Measurements from ENCODE around the gene TBC1D9B. TPM values are rescaled to one million over a fixed set of nuclear protein-coding genes. Genes with fewer than 3 reads are reported as not detected.

The TBC1D9B gene
- total RNA-seq, 1 experiment from 2014 or later, result 127 TPM

DNA sequence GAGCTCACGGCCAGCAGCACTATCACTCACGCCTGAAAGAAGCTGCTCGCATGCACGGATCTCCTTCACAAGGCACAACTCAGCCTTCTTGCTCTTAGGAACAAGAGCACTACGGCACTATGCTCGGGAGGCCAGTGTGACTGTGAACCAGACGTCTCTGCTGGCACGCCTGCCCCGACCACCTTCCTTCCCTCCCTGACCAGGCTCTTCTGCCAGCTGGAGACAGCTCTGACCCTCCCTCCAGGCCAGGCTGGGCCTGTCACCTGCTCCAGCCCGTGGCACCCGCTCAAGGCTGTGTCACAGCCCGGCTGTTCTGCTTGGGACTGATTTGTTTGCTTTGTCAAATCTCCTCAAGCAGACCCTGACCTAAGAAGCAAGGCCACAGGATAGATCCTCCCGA, 7.0 kb downstream of the TBC1D9B start:
- no peaks in the 10 kb centered on the region for H3K27me3 ChIP-seq (ENCODE audit: insufficient read depth, low read length)
- intact Hi-C loops (cut with micrococcal nuclease), result loop anchor here (10.0 kb wide), 1 partner anchor 184 kb away; no protein-coding TSS in a partner anchor
- no peak overlapping the region for H3K27ac ChIP-seq (ENCODE audit: low read depth, low read length)
- H3K36me3 ChIP-seq (ENCODE audit: control insufficient read depth in 1 of 2, insufficient read depth in 2 of 2, low read length in 2 of 2), result peaks cover 24 to 47% of the 10 kb centered on the region in 2 experiments
- no peak overlapping the region for H2AFZ ChIP-seq (ENCODE audit: low read depth, low read length, poor library complexity, severe bottlenecking)
- no peak for ATAC-seq
- H3K4me2 ChIP-seq (ENCODE audit: low read length), result no peak overlapping the region
- ChIA-PET CTCF (no interaction called here), POLR2A (no interaction called here), RAD21 (ENCODE audit: low non-redundant PET in 1 of 2, low total read pairs in 2 of 2, uncharacterized antibody in 2 of 2, unreplicated experiment in 2 of 2) (no interaction called here)
- H3K9ac ChIP-seq (ENCODE audit: low read length), result no peak overlapping the region
- TF ChIP-seq POLR2AphosphoS5 (IDR thresholded peaks at IDR 0.05; ENCODE audit: low read depth, low read length) (no peak), EZH2 (IDR thresholded peaks at IDR 0.05) (no peak), YY1 (IDR thresholded peaks at IDR 0.05; ENCODE audit: extremely low read depth, insufficient replicate concordance, low read depth, low read length) (no peak), EGR1 (IDR thresholded peaks at IDR 0.05; ENCODE audit: low read depth) (no peak), TCF7L2 (IDR thresholded peaks at IDR 0.05; ENCODE audit: borderline replicate concordance, extremely low read depth, insufficient read depth, insufficient read length) (no peak)
- TF ChIP-seq, protein P1, sequence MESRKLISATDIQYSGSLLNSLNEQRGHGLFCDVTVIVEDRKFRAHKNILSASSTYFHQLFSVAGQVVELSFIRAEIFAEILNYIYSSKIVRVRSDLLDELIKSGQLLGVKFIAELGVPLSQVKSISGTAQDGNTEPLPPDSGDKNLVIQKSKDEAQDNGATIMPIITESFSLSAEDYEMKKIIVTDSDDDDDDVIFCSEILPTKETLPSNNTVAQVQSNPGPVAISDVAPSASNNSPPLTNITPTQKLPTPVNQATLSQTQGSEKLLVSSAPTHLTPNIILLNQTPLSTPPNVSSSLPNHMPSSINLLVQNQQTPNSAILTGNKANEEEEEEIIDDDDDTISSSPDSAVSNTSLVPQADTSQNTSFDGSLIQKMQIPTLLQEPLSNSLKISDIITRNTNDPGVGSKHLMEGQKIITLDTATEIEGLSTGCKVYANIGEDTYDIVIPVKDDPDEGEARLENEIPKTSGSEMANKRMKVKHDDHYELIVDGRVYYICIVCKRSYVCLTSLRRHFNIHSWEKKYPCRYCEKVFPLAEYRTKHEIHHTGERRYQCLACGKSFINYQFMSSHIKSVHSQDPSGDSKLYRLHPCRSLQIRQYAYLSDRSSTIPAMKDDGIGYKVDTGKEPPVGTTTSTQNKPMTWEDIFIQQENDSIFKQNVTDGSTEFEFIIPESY (IDR thresholded peaks at IDR 0.05; ENCODE audit: extremely low read depth, insufficient replicate concordance, low read length), result no peak
- TF ChIP-seq, protein P2, sequence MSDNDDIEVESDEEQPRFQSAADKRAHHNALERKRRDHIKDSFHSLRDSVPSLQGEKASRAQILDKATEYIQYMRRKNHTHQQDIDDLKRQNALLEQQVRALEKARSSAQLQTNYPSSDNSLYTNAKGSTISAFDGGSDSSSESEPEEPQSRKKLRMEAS (IDR thresholded peaks at IDR 0.05), result no peak
- TF ChIP-seq, protein P3, sequence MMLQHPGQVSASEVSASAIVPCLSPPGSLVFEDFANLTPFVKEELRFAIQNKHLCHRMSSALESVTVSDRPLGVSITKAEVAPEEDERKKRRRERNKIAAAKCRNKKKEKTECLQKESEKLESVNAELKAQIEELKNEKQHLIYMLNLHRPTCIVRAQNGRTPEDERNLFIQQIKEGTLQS (IDR thresholded peaks at IDR 0.05), result no peak
- peaks cover 10% of the 10 kb centered on the region; the same call in 1 of the 2 replicates for H4K20me1 ChIP-seq (ENCODE audit: insufficient read depth)
- H3K9me3 ChIP-seq (ENCODE audit: control insufficient read depth in 1 of 2, insufficient read depth in 1 of 2, low read depth in 1 of 2, low read length in 2 of 2), result no peaks in the 10 kb centered on the region
- no peak overlapping the region for H3K4me3 ChIP-seq (replicated peaks in 1 of 2; ENCODE audit: low read depth in 1 of 2, low read length in 2 of 2)
- no peak for DNase-seq (ENCODE audit: low read depth, low spot score)
- no TSS peak for BruUV-seq (replicated peaks)
- no peaks in the 10 kb centered on the region for H3K4me1 ChIP-seq (ENCODE audit: control insufficient read depth in 1 of 2, insufficient read depth in 2 of 2, low read length in 2 of 2)
- H3K9me2 ChIP-seq (ENCODE audit: insufficient read depth), result no peaks in the 10 kb centered on the region
- peaks cover 39% of the 10 kb centered on the region for H3K79me2 ChIP-seq (ENCODE audit: insufficient read depth, low read length)

Data from HCT116 (cell line).